Measurements from ENCODE around the gene CIDEB.

Gene CIDEB

GRCh38 chr14:24261969-24262327 is 45.8 kb downstream of the CIDEB start:
- no peak overlapping the region for H3K4me3 ChIP-seq (ENCODE audit: insufficient read depth, low read depth, low read length)
- 92 to 93% methylated on average over 19 of the region's 19 CpGs for WGBS, 2 experiments
- H3K27me3 ChIP-seq (ENCODE audit: control insufficient read depth, insufficient read depth, low read length, poor library complexity, severe bottlenecking) = no peaks in the 10 kb centered on the region

GRCh38 chr14:24261256-24261968 is 46.4 kb downstream of the CIDEB start:
- no peaks in the 10 kb centered on the region for H3K9me3 ChIP-seq (ENCODE audit: control insufficient read depth, low read length)
- H3K4me1 ChIP-seq (ENCODE audit: control insufficient read depth, insufficient read depth, low read length) = no peaks in the 10 kb centered on the region
- H3K27ac ChIP-seq (ENCODE audit: insufficient read depth, low read depth, low read length, poor library complexity, severe bottlenecking) = no peak overlapping the region
- no peaks in the 10 kb centered on the region for H3K27me3 ChIP-seq (ENCODE audit: control insufficient read depth, insufficient read depth, low read length, poor library complexity, severe bottlenecking)
- 93% methylated on average over 20 of the region's 20 CpGs for WGBS, 2 experiments
- no peaks in the 10 kb centered on the region for H3K36me3 ChIP-seq (ENCODE audit: control insufficient read depth, insufficient read depth, low read length)
- H3K4me3 ChIP-seq (ENCODE audit: insufficient read depth, low read depth, low read length) = no peak overlapping the region

More at GRCh38 chr14:24261969-24262327, 45.8 kb downstream of the CIDEB start:
- Histone ChIP-seq H3K27ac (ENCODE audit: insufficient read depth, low read depth, low read length, poor library complexity, severe bottlenecking) (no peak overlapping the region), H3K4me1 (ENCODE audit: control insufficient read depth, insufficient read depth, low read length) (no peaks in the 10 kb centered on the region), H3K9me3 (ENCODE audit: control insufficient read depth, low read length) (no peaks in the 10 kb centered on the region), H3K36me3 (ENCODE audit: control insufficient read depth, insufficient read depth, low read length) (no peaks in the 10 kb centered on the region)

GRCh38 chr14:24260780-24261157 is 47.0 kb downstream of the CIDEB start:
- no peak overlapping the region for H3K4me3 ChIP-seq (ENCODE audit: insufficient read depth, low read depth, low read length)
- no peaks in the 10 kb centered on the region for H3K27me3 ChIP-seq (ENCODE audit: control insufficient read depth, insufficient read depth, low read length, poor library complexity, severe bottlenecking)
- WGBS, 2 experiments = 85 to 91% methylated on average over 4 of the region's 4 CpGs
- no peaks in the 10 kb centered on the region for H3K36me3 ChIP-seq (ENCODE audit: control insufficient read depth, insufficient read depth, low read length)
- H3K4me1 ChIP-seq (ENCODE audit: control insufficient read depth, insufficient read depth, low read length) = no peaks in the 10 kb centered on the region
- no peaks in the 10 kb centered on the region for H3K9me3 ChIP-seq (ENCODE audit: control insufficient read depth, low read length)
- H3K27ac ChIP-seq (ENCODE audit: insufficient read depth, low read depth, low read length, poor library complexity, severe bottlenecking) = no peak overlapping the region

- Histone ChIP-seq H3K4me3 (ENCODE audit: insufficient read depth, low read depth, low read length) (no peak overlapping the region), H3K27ac (ENCODE audit: insufficient read depth, low read depth, low read length, poor library complexity, severe bottlenecking) (no peak overlapping the region), H3K36me3 (ENCODE audit: control insufficient read depth, insufficient read depth, low read length) (no peaks in the 10 kb centered on the region), H3K4me1 (ENCODE audit: control insufficient read depth, insufficient read depth, low read length) (no peaks in the 10 kb centered on the region), H3K9me3 (ENCODE audit: control insufficient read depth, low read length) (no peaks in the 10 kb centered on the region), H3K27me3 (ENCODE audit: control insufficient read depth, insufficient read depth, low read length, poor library complexity, severe bottlenecking) (no peaks in the 10 kb centered on the region)
- WGBS, 2 experiments = 88 to 90% methylated on average over 16 of the region's 16 CpGs
Measured at GRCh38 chr14:24260026-24260779, 47.6 kb downstream of the CIDEB start.

- WGBS, 2 experiments = 88 to 92% methylated on average over 16 of the region's 16 CpGs
- Histone ChIP-seq H3K27me3 (ENCODE audit: control insufficient read depth, insufficient read depth, low read length, poor library complexity, severe bottlenecking) (no peaks in the 10 kb centered on the region), H3K4me3 (ENCODE audit: insufficient read depth, low read depth, low read length) (no peak overlapping the region), H3K9me3 (ENCODE audit: control insufficient read depth, low read length) (no peaks in the 10 kb centered on the region), H3K27ac (ENCODE audit: insufficient read depth, low read depth, low read length, poor library complexity, severe bottlenecking) (no peak overlapping the region), H3K4me1 (ENCODE audit: control insufficient read depth, insufficient read depth, low read length) (no peaks in the 10 kb centered on the region), H3K36me3 (ENCODE audit: control insufficient read depth, insufficient read depth, low read length) (no peaks in the 10 kb centered on the region)
Measured at GRCh38 chr14:24259282-24260025, 48.3 kb downstream of the CIDEB start.

GRCh38 chr14:24258548-24259265 is 49.1 kb downstream of the CIDEB start:
- WGBS, 2 experiments = 92 to 93% methylated on average over 18 of the region's 18 CpGs

GRCh38 chr14:24258119-24258518 is 49.7 kb downstream of the CIDEB start:
- 95% methylated on average over 9 of the region's 9 CpGs for WGBS, 2 experiments

More at GRCh38 chr14:24258548-24259265, 49.1 kb downstream of the CIDEB start:
- Histone ChIP-seq H3K27me3 (ENCODE audit: control insufficient read depth, insufficient read depth, low read length, poor library complexity, severe bottlenecking) (no peaks in the 10 kb centered on the region), H3K4me3 (ENCODE audit: insufficient read depth, low read depth, low read length) (no peak overlapping the region), H3K4me1 (ENCODE audit: control insufficient read depth, insufficient read depth, low read length) (no peaks in the 10 kb centered on the region), H3K27ac (ENCODE audit: insufficient read depth, low read depth, low read length, poor library complexity, severe bottlenecking) (no peak overlapping the region), H3K36me3 (ENCODE audit: control insufficient read depth, insufficient read depth, low read length) (no peaks in the 10 kb centered on the region), H3K9me3 (ENCODE audit: control insufficient read depth, low read length) (no peaks in the 10 kb centered on the region)

GRCh38 chr14:24256960-24257359 is 50.8 kb downstream of the CIDEB start:
- H3K9me3 ChIP-seq (ENCODE audit: control insufficient read depth, low read length) = no peaks in the 10 kb centered on the region

More at GRCh38 chr14:24258119-24258518, 49.7 kb downstream of the CIDEB start:
- Histone ChIP-seq H3K9me3 (ENCODE audit: control insufficient read depth, low read length) (no peaks in the 10 kb centered on the region), H3K4me3 (ENCODE audit: insufficient read depth, low read depth, low read length) (no peak overlapping the region), H3K27ac (ENCODE audit: insufficient read depth, low read depth, low read length, poor library complexity, severe bottlenecking) (no peak overlapping the region), H3K36me3 (ENCODE audit: control insufficient read depth, insufficient read depth, low read length) (no peaks in the 10 kb centered on the region), H3K4me1 (ENCODE audit: control insufficient read depth, insufficient read depth, low read length) (no peaks in the 10 kb centered on the region), H3K27me3 (ENCODE audit: control insufficient read depth, insufficient read depth, low read length, poor library complexity, severe bottlenecking) (no peaks in the 10 kb centered on the region)

GRCh38 chr14:24255931-24256711 is 51.7 kb downstream of the CIDEB start:
- no peak overlapping the region for H3K27ac ChIP-seq (ENCODE audit: insufficient read depth, low read depth, low read length, poor library complexity, severe bottlenecking)
- H3K27me3 ChIP-seq (ENCODE audit: control insufficient read depth, insufficient read depth, low read length, poor library complexity, severe bottlenecking) = no peaks in the 10 kb centered on the region
- H3K4me1 ChIP-seq (ENCODE audit: control insufficient read depth, insufficient read depth, low read length) = no peaks in the 10 kb centered on the region
- H3K4me3 ChIP-seq (ENCODE audit: insufficient read depth, low read depth, low read length) = no peak overlapping the region
- H3K36me3 ChIP-seq (ENCODE audit: control insufficient read depth, insufficient read depth, low read length) = no peaks in the 10 kb centered on the region
- no peaks in the 10 kb centered on the region for H3K9me3 ChIP-seq (ENCODE audit: control insufficient read depth, low read length)
- 88 to 93% methylated on average over 12 of the region's 12 CpGs for WGBS, 2 experiments

More at GRCh38 chr14:24256960-24257359, 50.8 kb downstream of the CIDEB start:
- Histone ChIP-seq H3K4me1 (ENCODE audit: control insufficient read depth, insufficient read depth, low read length) (no peaks in the 10 kb centered on the region), H3K4me3 (ENCODE audit: insufficient read depth, low read depth, low read length) (no peak overlapping the region), H3K27me3 (ENCODE audit: control insufficient read depth, insufficient read depth, low read length, poor library complexity, severe bottlenecking) (no peaks in the 10 kb centered on the region), H3K27ac (ENCODE audit: insufficient read depth, low read depth, low read length, poor library complexity, severe bottlenecking) (no peak overlapping the region), H3K36me3 (ENCODE audit: control insufficient read depth, insufficient read depth, low read length) (no peaks in the 10 kb centered on the region)
- WGBS, 2 experiments = 86 to 93% methylated on average over 4 of the region's 4 CpGs
